ENCODE data around the gene ABHD5.

DNA sequence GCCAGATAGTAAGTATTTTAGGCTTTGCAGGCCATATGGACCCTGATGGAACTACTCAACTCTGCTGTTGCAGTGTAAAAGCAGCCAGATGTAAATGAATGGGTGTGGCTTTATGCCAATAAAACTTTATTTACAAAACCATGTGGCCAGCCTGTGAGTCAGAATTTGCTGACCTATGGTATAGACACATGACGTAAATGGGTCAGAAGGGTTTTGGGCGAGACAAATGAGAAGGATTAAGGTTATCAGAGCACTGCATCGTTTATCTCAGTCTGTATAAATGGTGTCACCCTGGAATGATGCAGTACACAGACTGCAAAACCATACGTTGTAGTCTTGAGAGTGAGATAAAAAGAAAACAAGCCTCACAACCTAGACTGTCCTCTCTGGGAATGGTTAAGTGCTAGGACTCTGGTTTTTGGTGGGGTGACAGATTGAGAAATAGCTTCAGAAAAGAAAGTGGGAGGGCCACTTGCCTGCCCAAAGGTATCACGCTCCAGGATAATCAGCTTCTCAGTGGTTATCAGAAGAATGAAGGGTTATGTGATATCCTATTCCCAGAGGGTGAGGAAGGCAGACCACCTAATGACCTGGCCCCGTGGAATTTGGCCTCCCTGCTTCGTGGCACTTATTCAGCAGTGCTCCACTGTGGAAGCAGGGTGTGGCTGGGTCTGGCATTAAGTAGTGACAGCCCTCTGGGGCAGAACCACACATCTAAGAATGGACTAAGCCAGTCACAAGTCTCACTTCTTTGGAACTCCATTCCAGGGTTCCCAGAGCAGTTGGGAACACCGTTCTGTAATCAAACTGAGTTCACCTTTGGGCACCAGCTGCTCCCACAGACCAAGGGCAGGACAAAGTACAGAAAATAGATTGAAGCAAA is 46.1 kb downstream of the ABHD5 start:
- TF ChIP-seq, protein P1, sequence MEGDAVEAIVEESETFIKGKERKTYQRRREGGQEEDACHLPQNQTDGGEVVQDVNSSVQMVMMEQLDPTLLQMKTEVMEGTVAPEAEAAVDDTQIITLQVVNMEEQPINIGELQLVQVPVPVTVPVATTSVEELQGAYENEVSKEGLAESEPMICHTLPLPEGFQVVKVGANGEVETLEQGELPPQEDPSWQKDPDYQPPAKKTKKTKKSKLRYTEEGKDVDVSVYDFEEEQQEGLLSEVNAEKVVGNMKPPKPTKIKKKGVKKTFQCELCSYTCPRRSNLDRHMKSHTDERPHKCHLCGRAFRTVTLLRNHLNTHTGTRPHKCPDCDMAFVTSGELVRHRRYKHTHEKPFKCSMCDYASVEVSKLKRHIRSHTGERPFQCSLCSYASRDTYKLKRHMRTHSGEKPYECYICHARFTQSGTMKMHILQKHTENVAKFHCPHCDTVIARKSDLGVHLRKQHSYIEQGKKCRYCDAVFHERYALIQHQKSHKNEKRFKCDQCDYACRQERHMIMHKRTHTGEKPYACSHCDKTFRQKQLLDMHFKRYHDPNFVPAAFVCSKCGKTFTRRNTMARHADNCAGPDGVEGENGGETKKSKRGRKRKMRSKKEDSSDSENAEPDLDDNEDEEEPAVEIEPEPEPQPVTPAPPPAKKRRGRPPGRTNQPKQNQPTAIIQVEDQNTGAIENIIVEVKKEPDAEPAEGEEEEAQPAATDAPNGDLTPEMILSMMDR (IDR thresholded peaks at IDR 0.05) = no peak
- TF ChIP-seq POLR2A (IDR thresholded peaks at IDR 0.05) = peak in 1 of 2 donors; percentile 19

Measured in Peyer's patch (tissue), 4 donors.